Mammary epithelial cell (primary cell): Measurements from ENCODE around the gene SHQ1.

Experiments used
- EZH2 ChIP-seq: IDR thresholded peaks from 2 replicates; pipeline ENCODE4 v1.6.1; 2012; ENCODE audit warnings: low read length, inconsistent platforms, borderline replicate concordance
- TF ChIP-seq, protein P1 (sequence below), 2 donors: IDR thresholded peaks in 1 of 2; conservative IDR thresholded peaks in 1 of 2; 2 replicates each; pipeline ENCODE4 v1.5.1; 2011 to 2012; ENCODE audit warnings: inconsistent platforms in 2 of 2, low read length in 2 of 2, mild to moderate bottlenecking in 2 of 2, control low read depth in 1 of 2, low read depth in 1 of 2; ENCODE audit not compliant: insufficient read depth in 1 of 2; ENCODE audit errors: extremely low read depth in 1 of 2

DNA sequence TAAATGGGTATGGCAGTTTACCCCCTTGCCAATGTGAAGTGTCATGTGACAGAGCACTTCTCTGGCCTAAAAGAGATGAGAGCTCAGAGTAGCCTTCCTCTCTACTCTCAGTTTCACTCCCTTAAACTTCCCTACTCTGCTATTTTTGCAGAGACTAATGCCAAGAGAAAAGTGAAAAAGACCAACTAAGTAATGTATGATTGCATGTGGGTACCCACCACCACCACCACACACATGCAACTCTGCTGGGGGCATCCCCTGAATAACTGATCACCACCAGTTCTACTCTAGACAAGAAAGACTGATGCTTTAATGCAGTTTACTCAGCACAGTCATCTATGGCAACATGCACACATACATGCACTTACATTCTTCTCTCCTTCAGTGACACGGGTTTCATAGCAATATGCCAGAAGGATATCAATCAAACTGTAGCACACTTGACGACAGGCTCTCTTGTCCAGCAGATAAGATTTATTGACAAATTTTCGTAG lies 31.3 kb downstream of the SHQ1 start:
- TF ChIP-seq, protein P1, sequence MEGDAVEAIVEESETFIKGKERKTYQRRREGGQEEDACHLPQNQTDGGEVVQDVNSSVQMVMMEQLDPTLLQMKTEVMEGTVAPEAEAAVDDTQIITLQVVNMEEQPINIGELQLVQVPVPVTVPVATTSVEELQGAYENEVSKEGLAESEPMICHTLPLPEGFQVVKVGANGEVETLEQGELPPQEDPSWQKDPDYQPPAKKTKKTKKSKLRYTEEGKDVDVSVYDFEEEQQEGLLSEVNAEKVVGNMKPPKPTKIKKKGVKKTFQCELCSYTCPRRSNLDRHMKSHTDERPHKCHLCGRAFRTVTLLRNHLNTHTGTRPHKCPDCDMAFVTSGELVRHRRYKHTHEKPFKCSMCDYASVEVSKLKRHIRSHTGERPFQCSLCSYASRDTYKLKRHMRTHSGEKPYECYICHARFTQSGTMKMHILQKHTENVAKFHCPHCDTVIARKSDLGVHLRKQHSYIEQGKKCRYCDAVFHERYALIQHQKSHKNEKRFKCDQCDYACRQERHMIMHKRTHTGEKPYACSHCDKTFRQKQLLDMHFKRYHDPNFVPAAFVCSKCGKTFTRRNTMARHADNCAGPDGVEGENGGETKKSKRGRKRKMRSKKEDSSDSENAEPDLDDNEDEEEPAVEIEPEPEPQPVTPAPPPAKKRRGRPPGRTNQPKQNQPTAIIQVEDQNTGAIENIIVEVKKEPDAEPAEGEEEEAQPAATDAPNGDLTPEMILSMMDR (conservative IDR thresholded peaks at IDR 0.05 in 1 of 2, IDR thresholded peaks at IDR 0.05 in 1 of 2; ENCODE audit: extremely low read depth in 1 of 2, insufficient read depth in 1 of 2, low read depth in 1 of 2, low read length in 2 of 2): no peak
- no peak for TF ChIP-seq EZH2
